ENCODE measurements around the gene AKAP12.
"Not testable (repeated sequence)": the region's sequence is repeated elsewhere in the genome, so short reads cannot be mapped to it uniquely, and the experiment has no call there.

AKAP12 gene

GRCh38 chr6:151351146-151351700 is 111.5 kb downstream of the AKAP12 start:
- DNase-seq, result no peak

- no peak for DNase-seq
Observed at GRCh38 chr6:151351731-151352130, 112.0 kb downstream of the AKAP12 start.

- DNase-seq, result no peak
Observed at GRCh38 chr6:151352410-151353396, 112.9 kb downstream of the AKAP12 start.

GRCh38 chr6:151353795-151354194 is 114.0 kb downstream of the AKAP12 start:
- DNase-seq, result no peak

GRCh38 chr6:151356983-151357382 is 117.2 kb downstream of the AKAP12 start:
- DNase-seq, result not testable (repeated sequence)

GRCh38 chr6:151357758-151358436 is 118.1 kb downstream of the AKAP12 start:
- no peak for DNase-seq

- DNase-seq, result no peak
Observed at GRCh38 chr6:151358475-151358874, 118.7 kb downstream of the AKAP12 start.

- DNase-seq, result no peak
Observed at GRCh38 chr6:151359486-151359885, 119.7 kb downstream of the AKAP12 start.

GRCh38 chr6:151365233-151365632 is 125.5 kb downstream of the AKAP12 start:
- DNase-seq, result no peak

GRCh38 chr6:151370509-151371078 is 130.8 kb downstream of the AKAP12 start:
- no peak for DNase-seq

GRCh38 chr6:151372164-151372563 is 132.4 kb downstream of the AKAP12 start:
- no peak for DNase-seq

- DNase-seq, result no peak
Observed at GRCh38 chr6:151374036-151374683, 134.4 kb downstream of the AKAP12 start.

- no peak for DNase-seq
Observed at GRCh38 chr6:151375833-151376232, 136.1 kb downstream of the AKAP12 start.

GRCh38 chr6:151376440-151376839 is 136.7 kb downstream of the AKAP12 start:
- DNase-seq, result no peak

- DNase-seq, result no peak
Observed at GRCh38 chr6:151377095-151377494, 137.3 kb downstream of the AKAP12 start.

- DNase-seq, result peak; percentile 31
Observed at GRCh38 chr6:151379933-151380847, 140.4 kb downstream of the AKAP12 start.

GRCh38 chr6:151380848-151381205 is 141.1 kb downstream of the AKAP12 start:
- DNase-seq, result no peak

- no peak for DNase-seq
Observed at GRCh38 chr6:151381722-151382121, 142.0 kb downstream of the AKAP12 start.

- not testable (repeated sequence) for DNase-seq
Observed at GRCh38 chr6:151382631-151383030, 142.9 kb downstream of the AKAP12 start.

- DNase-seq, result no peak
Observed at GRCh38 chr6:151384151-151384550, 144.4 kb downstream of the AKAP12 start.

- DNase-seq, result peak; percentile 43
Observed at GRCh38 chr6:151385177-151385576, 145.4 kb downstream of the AKAP12 start.

Measured in hematopoietic multipotent progenitor cell treated with erythropoietin and hydrocortisone succinate and interleukin-3 and kit ligand, for 8 days (in vitro differentiated cells).